Caco-2 (cell line): ENCODE measurements around the gene SLC39A11. TPM values are rescaled to one million over a fixed set of nuclear protein-coding genes. Genes with fewer than 3 reads are reported as not detected.

Source experiments
- BruUV-seq: library from RNA; stranded (reverse); fragments of 400-500 nt; replicated peaks from 2 replicates; lab custom pipeline; 2021; lab: Mats Ljungman, UMichigan
- CTCF ChIA-PET: fragments of 300-600 bp; sonication (Branson Sonifier 250); formaldehyde crosslinking; loops from one replicate; lab custom pipeline; 2022; ENCODE audit warnings: antibody characterized with exemption; lab: Charles Lee
- POLR2A ChIA-PET: fragments of 300-600 bp; sonication (Branson Sonifier 250); formaldehyde crosslinking; loops from one replicate; lab custom pipeline; 2022; ENCODE audit warnings: antibody characterized with exemption; lab: Charles Lee
- DNase-seq, 2 experiments: peaks; one replicate each; pipeline versions ENCODE4 v3.0.0 to v3.0.0-alpha.2; 2020 to 2022
- H3K27me3 ChIP-seq: replicated peaks from 2 replicates; pipeline ENCODE4 v1.6.0; 2011; ENCODE audit warnings: low read length; ENCODE audit not compliant: control insufficient read depth, insufficient read depth
- H3K36me3 ChIP-seq: 2 replicates; pipeline ENCODE4 v1.5.1; 2011; ENCODE audit warnings: low read length; ENCODE audit not compliant: control insufficient read depth, insufficient read depth
- H3K4me1 ChIP-seq: fragments of 250-450 bp; sonication (Bioruptor Pico); 2 replicates; pipeline ENCODE4 v1.5.1; 2020; ENCODE audit warnings: mild to moderate bottlenecking
- H3K4me3 ChIP-seq: 2 replicates; pipeline ENCODE4 v1.5.1; 2011; ENCODE audit warnings: low read depth, mild to moderate bottlenecking, control low read depth, low read length
- H3K9me3 ChIP-seq: fragments of 250-450 bp; sonication (Bioruptor Pico); 2 replicates; pipeline ENCODE4 v1.5.1; 2020; ENCODE audit warnings: mild to moderate bottlenecking, moderate library complexity
- H3K27ac Mint-ChIP-seq: one replicate; pipeline ENCODE4 v1.8.0; 2022; ENCODE audit warnings: mixed read lengths; ENCODE audit not compliant: unreplicated experiment
- H3K27me3 Mint-ChIP-seq: one replicate; pipeline ENCODE4 v1.8.0; 2022; ENCODE audit warnings: mixed read lengths; ENCODE audit not compliant: insufficient read depth, unreplicated experiment
- H3K36me3 Mint-ChIP-seq: one replicate; pipeline ENCODE4 v1.8.0; 2022; ENCODE audit warnings: mild to moderate bottlenecking, mixed read lengths; ENCODE audit not compliant: insufficient read depth, unreplicated experiment
- H3K4me1 Mint-ChIP-seq: one replicate; pipeline ENCODE4 v1.8.0; 2022; ENCODE audit warnings: low read depth, mixed read lengths; ENCODE audit not compliant: unreplicated experiment
- H3K4me3 Mint-ChIP-seq: one replicate; pipeline ENCODE4 v1.8.0; 2022; ENCODE audit warnings: mild to moderate bottlenecking, moderate library complexity, mixed read lengths; ENCODE audit not compliant: unreplicated experiment
- H3K9me3 Mint-ChIP-seq: one replicate; pipeline ENCODE4 v1.8.0; 2022; ENCODE audit warnings: mixed read lengths; ENCODE audit not compliant: unreplicated experiment
- intact Hi-C: fragments of 100-400 bp; cut with micrococcal nuclease; formaldehyde crosslinking; loops from one replicate; pipeline ENCODE4 v1.10.0; 2022; ENCODE audit not compliant: unreplicated experiment
- total RNA-seq: library from RNA; stranded (reverse); gene quantifications from 2 replicates; pipeline ENCODE4 v1.2.3, GENCODE V29; 2022
- TF ChIP-seq, protein P1 (sequence below), 2 experiments: fragments of 200-600 bp in 1 of 2; IDR thresholded peaks; 1 replicate in 1 of 2; 2 replicates in 1 of 2; pipeline versions ENCODE4 v1.5.1 to v1.8.0; 2011 to 2022; ENCODE audit warnings: antibody characterized with exemption in 1 of 2, control low read depth in 1 of 2, inconsistent platforms in 1 of 2, low read depth in 1 of 2, low read length in 1 of 2, mild to moderate bottlenecking in 1 of 2, moderate library complexity in 1 of 2; ENCODE audit not compliant: insufficient read depth in 1 of 2, severe bottlenecking in 1 of 2, unreplicated experiment in 1 of 2

SLC39A11 gene
- total RNA-seq, 1 experiment from 2014 or later, result 26.4 TPM

DNA sequence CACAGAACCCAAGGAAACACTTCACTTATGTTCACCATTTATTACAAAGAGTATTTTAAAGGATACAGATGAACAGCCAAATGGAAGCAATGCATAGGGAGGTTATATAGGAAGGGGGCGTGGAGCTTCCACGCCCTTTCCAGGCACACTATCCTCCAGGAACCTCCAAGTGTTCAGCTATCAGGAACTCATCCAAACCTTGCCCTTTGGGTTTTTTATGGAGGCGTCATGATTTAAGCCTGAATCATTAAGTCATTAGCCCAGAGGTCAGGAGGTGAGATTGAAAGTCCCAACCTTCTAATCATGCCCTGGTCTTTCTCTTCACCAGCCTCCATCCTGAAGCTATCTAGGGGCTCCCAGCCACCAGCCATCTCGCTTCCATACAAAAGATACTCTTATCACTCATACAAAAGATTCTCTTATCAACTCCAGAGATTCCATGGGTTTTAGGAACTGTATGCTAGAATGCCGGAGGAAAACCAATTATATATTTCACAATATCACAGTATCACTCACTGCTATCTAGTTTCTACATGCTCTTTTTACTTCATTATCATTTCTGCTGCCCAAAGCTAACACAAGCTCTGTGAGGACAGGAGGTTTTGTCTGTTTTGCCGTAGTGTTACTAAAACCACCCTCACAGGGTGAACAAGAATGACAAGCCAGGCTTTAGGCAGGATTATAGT lies 213.4 kb downstream of the SLC39A11 start:
- POLR2A ChIA-PET, result no interaction called here
- Histone ChIP-seq H3K36me3 (no peaks in the 10 kb centered on the region), H3K27me3 (no peaks in the 10 kb centered on the region), H3K4me3 (no peak overlapping the region), H3K4me1 (no peaks in the 10 kb centered on the region), H3K9me3 (peaks cover 23% of the 10 kb centered on the region)
- DNase-seq, result no peak
- H3K9me3 Mint-ChIP-seq, result peaks cover 51% of the 10 kb centered on the region
- intact Hi-C loops, result no loop called here
- no TSS peak for BruUV-seq
- peaks cover 6% of the 10 kb centered on the region for H3K36me3 Mint-ChIP-seq
- TF ChIP-seq, protein P1, sequence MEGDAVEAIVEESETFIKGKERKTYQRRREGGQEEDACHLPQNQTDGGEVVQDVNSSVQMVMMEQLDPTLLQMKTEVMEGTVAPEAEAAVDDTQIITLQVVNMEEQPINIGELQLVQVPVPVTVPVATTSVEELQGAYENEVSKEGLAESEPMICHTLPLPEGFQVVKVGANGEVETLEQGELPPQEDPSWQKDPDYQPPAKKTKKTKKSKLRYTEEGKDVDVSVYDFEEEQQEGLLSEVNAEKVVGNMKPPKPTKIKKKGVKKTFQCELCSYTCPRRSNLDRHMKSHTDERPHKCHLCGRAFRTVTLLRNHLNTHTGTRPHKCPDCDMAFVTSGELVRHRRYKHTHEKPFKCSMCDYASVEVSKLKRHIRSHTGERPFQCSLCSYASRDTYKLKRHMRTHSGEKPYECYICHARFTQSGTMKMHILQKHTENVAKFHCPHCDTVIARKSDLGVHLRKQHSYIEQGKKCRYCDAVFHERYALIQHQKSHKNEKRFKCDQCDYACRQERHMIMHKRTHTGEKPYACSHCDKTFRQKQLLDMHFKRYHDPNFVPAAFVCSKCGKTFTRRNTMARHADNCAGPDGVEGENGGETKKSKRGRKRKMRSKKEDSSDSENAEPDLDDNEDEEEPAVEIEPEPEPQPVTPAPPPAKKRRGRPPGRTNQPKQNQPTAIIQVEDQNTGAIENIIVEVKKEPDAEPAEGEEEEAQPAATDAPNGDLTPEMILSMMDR (IDR thresholded peaks at IDR 0.05; ENCODE audit: insufficient read depth in 1 of 2, low read depth in 1 of 2, low read length in 1 of 2, severe bottlenecking in 1 of 2, unreplicated experiment in 1 of 2), result no peak
- CTCF ChIA-PET, result no interaction called here
- no peaks in the 10 kb centered on the region for H3K27me3 Mint-ChIP-seq
- H3K27ac Mint-ChIP-seq, result no peak overlapping the region
- no peak overlapping the region for H3K4me3 Mint-ChIP-seq
- H3K4me1 Mint-ChIP-seq, result no peaks in the 10 kb centered on the region

DNA sequence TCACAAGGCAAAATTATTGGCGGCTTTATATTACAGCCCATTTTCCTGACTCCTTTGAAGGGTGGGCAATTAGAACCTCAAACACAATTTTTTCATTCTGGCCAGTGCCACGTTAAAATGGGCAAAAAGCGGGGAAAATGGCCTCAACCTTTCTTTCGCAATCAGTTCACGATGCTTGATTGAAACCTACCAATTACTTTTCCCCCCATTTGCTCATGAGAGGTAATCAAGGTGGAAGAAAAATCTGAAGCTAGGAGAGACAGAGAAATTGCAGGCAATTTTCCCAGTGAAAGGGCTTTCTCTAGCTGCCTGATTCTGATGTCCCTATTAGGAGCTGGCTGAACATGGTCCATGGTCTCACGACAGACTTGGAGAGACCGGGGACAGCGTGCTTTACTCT lies 215.1 kb downstream of the SLC39A11 start:
- no peak overlapping the region for H3K4me3 ChIP-seq
- Mint-ChIP-seq H3K27ac (no peak overlapping the region), H3K27me3 (no peaks in the 10 kb centered on the region), H3K9me3 (peaks cover 51% of the 10 kb centered on the region), H3K36me3 (peaks cover 6% of the 10 kb centered on the region), H3K4me1 (no peaks in the 10 kb centered on the region), H3K4me3 (no peak overlapping the region)
- BruUV-seq, result no TSS peak
- POLR2A ChIA-PET, result no interaction called here
- TF ChIP-seq, protein P1 (IDR thresholded peaks at IDR 0.05; ENCODE audit: insufficient read depth in 1 of 2, low read depth in 1 of 2, low read length in 1 of 2, severe bottlenecking in 1 of 2, unreplicated experiment in 1 of 2), result no peak
- H3K36me3 ChIP-seq, result no peaks in the 10 kb centered on the region
- H3K9me3 ChIP-seq, result peaks cover 23% of the 10 kb centered on the region
- no peak for DNase-seq
- no peaks in the 10 kb centered on the region for H3K4me1 ChIP-seq
- intact Hi-C loops, result no loop called here
- H3K27me3 ChIP-seq, result no peaks in the 10 kb centered on the region
- CTCF ChIA-PET, result no interaction called here

DNA sequence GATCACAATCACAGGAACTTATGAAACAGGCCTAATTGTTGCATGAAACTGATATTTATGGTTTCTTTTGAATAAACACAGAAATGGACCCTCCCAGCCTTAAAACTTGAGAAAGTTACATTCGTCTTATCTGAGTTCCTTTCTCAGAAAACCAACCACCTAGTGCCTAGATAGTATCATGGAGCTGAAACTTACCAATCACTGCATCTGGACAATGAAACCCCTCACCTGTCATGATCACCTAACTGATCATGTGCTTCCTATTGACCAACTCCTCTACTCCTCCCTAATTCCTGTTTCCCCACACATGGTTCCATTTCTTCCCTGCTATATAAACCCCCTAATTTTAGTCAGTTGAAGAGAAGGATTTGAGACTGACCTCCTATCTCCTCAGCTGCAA lies 216.1 kb downstream of the SLC39A11 start:
- TF ChIP-seq, protein P1 (IDR thresholded peaks at IDR 0.05; ENCODE audit: insufficient read depth in 1 of 2, low read depth in 1 of 2, low read length in 1 of 2, severe bottlenecking in 1 of 2, unreplicated experiment in 1 of 2), result no peak

More for the DNA sequence above, 216.1 kb downstream of the SLC39A11 start:
- H3K9me3 ChIP-seq, result peaks cover 23% of the 10 kb centered on the region
- Mint-ChIP-seq H3K27ac (peak overlapping the region; percentile 18), H3K9me3 (peaks cover 51% of the 10 kb centered on the region), H3K4me3 (no peak overlapping the region), H3K36me3 (peaks cover 6% of the 10 kb centered on the region), H3K27me3 (no peaks in the 10 kb centered on the region), H3K4me1 (no peaks in the 10 kb centered on the region)
- intact Hi-C loops, result no loop called here
- no TSS peak for BruUV-seq
- H3K4me1 ChIP-seq, result no peaks in the 10 kb centered on the region
- ChIA-PET CTCF (no interaction called here), POLR2A (no interaction called here)
- H3K36me3 ChIP-seq, result no peaks in the 10 kb centered on the region
- H3K4me3 ChIP-seq, result no peak overlapping the region
- no peaks in the 10 kb centered on the region for H3K27me3 ChIP-seq
- no peak for DNase-seq
